ENCODE measurements around the gene ENO3.
A peak's percentile ranks its signal among the peaks of the same experiment; 100 is the strongest.

The ENO3 gene

DNA sequence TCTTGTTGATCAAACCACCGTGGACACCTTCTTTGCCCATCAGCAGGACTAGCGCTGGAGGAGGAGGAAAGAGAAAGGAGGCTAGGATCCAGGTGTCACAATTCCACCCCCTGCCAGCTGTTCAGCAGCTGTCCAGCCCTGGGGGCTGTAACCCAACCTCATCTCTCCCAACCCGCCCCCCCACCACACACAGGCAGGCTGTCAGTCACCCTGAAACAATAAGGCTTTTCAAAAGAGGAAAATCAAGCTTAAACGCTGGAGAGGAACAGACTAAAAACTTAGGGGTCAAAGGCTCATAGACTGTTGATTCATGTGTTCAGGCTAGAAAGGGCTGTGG lies 5.0 kb upstream of the ENO3 start:
- peak overlapping the region; percentile 97 for H3K4me3 ChIP-seq (ENCODE audit: low read depth, low read length)
- no peak for TF ChIP-seq CTCF (IDR thresholded peaks at IDR 0.05; ENCODE audit: low read depth, low read length, missing control alignments)
- no peak for DNase-seq (ENCODE audit: low read depth)
- in situ Hi-C loops (cut with HindIII; ENCODE audit: low sequenced_read_pairs), result no loop called here

GRCh38 chr17:4946312-4946976 lies 4.5 kb upstream of the ENO3 start:
- in situ Hi-C loops (cut with HindIII; ENCODE audit: low sequenced_read_pairs), result no loop called here
- peak overlapping the region; percentile 97 for H3K4me3 ChIP-seq (ENCODE audit: low read depth, low read length)
- TF ChIP-seq CTCF (IDR thresholded peaks at IDR 0.05; ENCODE audit: low read depth, low read length, missing control alignments), result no peak
- DNase-seq (ENCODE audit: low read depth), result no peak

DNA sequence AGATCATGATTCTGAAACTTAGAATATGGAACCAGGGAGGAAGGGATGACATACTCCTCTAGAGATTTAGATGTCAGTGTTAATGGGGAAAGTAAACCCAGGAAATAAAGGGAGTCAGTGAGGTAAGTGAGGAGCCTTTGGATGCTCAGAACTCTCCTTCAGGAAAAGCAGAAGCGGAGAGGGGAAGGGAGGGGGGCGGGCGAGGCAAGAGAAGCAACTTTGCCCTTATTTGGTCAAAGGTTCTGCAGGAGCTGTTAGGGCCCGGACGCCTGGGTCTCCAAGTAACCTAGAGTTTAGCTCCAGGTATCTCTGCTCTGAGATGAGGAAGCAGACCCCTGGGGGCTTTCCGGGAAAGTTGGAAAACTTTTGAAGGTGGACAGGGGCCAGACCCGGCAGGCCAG lies 3.9 kb upstream of the ENO3 start:
- H3K4me3 ChIP-seq (ENCODE audit: low read depth, low read length), result peak overlapping the region; percentile 97
- TF ChIP-seq CTCF (IDR thresholded peaks at IDR 0.05; ENCODE audit: low read depth, low read length, missing control alignments), result no peak
- DNase-seq (ENCODE audit: low read depth), result no peak
- in situ Hi-C loops (cut with HindIII; ENCODE audit: low sequenced_read_pairs), result no loop called here

DNA sequence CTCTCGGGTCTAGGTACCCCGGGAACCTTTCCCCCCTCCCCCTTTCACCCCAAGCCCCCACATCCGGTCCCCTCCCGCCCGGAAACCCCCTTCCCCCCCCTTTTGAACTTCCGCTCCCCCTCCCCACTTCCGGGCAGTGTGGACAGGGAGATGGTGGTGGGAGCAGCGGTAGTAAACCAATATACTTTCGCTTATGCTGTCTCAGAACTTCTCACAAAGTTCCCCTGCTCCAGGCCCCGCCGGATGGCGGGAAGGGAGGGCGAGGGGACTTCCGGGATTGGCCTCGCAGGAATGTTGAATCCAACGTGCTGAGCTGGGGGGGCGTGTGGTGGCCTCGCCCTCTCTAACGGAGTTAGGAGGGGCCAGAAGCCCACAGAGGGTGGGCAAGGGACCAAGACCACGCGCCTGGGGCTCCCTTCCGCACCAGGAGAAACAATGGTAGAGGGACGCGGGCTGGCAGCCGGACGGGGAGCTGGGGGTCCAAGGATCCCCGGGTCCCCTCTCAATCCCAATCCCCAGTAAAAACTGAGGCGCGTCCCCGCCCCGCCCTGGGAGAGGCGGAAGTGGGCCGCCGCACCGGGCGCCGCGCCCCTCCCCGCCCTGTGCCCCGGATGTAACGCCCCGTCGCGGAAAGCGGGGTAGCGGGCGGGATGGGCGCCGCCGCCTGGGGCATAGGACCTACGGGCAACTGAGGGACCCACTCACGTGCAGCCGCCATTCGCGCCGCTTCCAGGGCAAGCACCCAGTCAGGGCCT lies 3.3 kb upstream of the ENO3 start:
- DNase-seq (ENCODE audit: low read depth), result no peak
- in situ Hi-C loops (cut with HindIII; ENCODE audit: low sequenced_read_pairs), result no loop called here
- peak overlapping the region; percentile 97 for H3K4me3 ChIP-seq (ENCODE audit: low read depth, low read length)
- no peak for TF ChIP-seq CTCF (IDR thresholded peaks at IDR 0.05; ENCODE audit: low read depth, low read length, missing control alignments)

GRCh38 chr17:4948166-4948930 lies 2.6 kb upstream of the ENO3 start, which contains the start of gene PFN1:
TSS of gene PFN1 (minus strand) at chr17:4948530. CDS start at chr17:4948394, 136 bp downstream.
- no peak for TF ChIP-seq CTCF (IDR thresholded peaks at IDR 0.05; ENCODE audit: low read depth, low read length, missing control alignments)
- DNase-seq (ENCODE audit: low read depth), result peak; percentile 78
- H3K4me3 ChIP-seq (ENCODE audit: low read depth, low read length), result peak within 1 kb of the TSS; percentile 97
- in situ Hi-C loops (cut with HindIII; ENCODE audit: low sequenced_read_pairs), result no loop called here

GRCh38 chr17:4948931-4949320 lies 2.0 kb upstream of the ENO3 start:
- in situ Hi-C loops (cut with HindIII; ENCODE audit: low sequenced_read_pairs), result no loop called here
- peak overlapping the region; percentile 97 for H3K4me3 ChIP-seq (ENCODE audit: low read depth, low read length)
- no peak for TF ChIP-seq CTCF (IDR thresholded peaks at IDR 0.05; ENCODE audit: low read depth, low read length, missing control alignments)
- DNase-seq (ENCODE audit: low read depth), result peak; percentile 63
